Measurements from ENCODE around the gene ANKRD40.

DNA sequence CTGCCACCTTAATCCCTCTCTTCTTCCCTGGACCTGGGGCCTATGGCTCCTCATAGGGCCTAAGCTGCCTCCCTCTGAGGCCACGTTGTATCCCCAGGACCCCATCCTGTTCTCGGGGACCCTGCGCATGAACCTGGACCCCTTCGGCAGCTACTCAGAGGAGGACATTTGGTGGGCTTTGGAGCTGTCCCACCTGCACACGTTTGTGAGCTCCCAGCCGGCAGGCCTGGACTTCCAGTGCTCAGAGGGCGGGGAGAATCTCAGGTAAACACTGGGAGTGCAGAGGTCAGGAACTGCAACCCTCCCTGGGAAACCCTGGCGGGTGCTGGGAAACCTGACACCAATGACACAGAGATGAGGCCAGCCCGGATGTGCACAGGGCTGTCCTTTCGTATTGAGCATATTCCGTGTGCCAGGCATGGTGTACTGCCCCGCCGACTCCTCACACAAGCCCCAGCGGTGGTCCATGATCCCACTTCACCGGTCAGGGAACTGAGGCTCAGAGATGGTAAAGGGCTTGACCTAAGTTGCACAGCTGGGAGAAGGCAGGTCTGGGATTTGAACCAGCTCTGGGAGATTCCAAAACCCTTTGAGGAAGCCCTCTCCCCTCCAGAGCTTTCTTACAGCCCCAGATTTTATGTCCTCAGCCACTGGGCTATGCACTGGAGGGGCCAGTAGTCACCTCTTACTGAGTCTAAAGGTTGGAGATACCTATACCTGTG lies 22.9 kb downstream of the ANKRD40 start:
- TF ChIP-seq, protein P1, sequence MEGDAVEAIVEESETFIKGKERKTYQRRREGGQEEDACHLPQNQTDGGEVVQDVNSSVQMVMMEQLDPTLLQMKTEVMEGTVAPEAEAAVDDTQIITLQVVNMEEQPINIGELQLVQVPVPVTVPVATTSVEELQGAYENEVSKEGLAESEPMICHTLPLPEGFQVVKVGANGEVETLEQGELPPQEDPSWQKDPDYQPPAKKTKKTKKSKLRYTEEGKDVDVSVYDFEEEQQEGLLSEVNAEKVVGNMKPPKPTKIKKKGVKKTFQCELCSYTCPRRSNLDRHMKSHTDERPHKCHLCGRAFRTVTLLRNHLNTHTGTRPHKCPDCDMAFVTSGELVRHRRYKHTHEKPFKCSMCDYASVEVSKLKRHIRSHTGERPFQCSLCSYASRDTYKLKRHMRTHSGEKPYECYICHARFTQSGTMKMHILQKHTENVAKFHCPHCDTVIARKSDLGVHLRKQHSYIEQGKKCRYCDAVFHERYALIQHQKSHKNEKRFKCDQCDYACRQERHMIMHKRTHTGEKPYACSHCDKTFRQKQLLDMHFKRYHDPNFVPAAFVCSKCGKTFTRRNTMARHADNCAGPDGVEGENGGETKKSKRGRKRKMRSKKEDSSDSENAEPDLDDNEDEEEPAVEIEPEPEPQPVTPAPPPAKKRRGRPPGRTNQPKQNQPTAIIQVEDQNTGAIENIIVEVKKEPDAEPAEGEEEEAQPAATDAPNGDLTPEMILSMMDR (IDR thresholded peaks at IDR 0.05; ENCODE audit: low read depth, low read length): no peak
- TF ChIP-seq POLR2A (IDR thresholded peaks at IDR 0.05; ENCODE audit: extremely low read depth, insufficient read length) (no peak), MAX (IDR thresholded peaks at IDR 0.05; ENCODE audit: low read depth, low read length) (no peak), MYC (IDR thresholded peaks at IDR 0.05; ENCODE audit: low read depth, low read length) (no peak)
